ENCODE results near the gene MEX3A.

The MEX3A gene

GRCh38 chr1:156103521-156103947 is 21.3 kb upstream of the MEX3A start:
- no peaks in the 10 kb centered on the region for H3K9me3 ChIP-seq (ENCODE audit: severe bottlenecking)
- no peak for TF ChIP-seq CTCF (IDR thresholded peaks at IDR 0.05; ENCODE audit: low read depth, low read length)
- H3K36me3 ChIP-seq, result 0 out of 2 replicates have a peak, but pooled peaks cover 3% of the 10 kb centered on the region
- no peak for DNase-seq
- H3K27me3 ChIP-seq (ENCODE audit: insufficient read depth, low read depth, severe bottlenecking), result no peaks in the 10 kb centered on the region
- no peak overlapping the region for H3K4me3 ChIP-seq (ENCODE audit: low read depth, low read length)
- H3K27ac ChIP-seq, result no peak overlapping the region

GRCh38 chr1:156102633-156103511 is 20.6 kb upstream of the MEX3A start:
- TF ChIP-seq CTCF (IDR thresholded peaks at IDR 0.05; ENCODE audit: low read depth, low read length), result no peak
- no peaks in the 10 kb centered on the region for H3K27me3 ChIP-seq (ENCODE audit: insufficient read depth, low read depth, severe bottlenecking)
- H3K27ac ChIP-seq, result no peak overlapping the region
- no peak overlapping the region for H3K4me3 ChIP-seq (ENCODE audit: low read depth, low read length)
- DNase-seq, result no peak
- H3K36me3 ChIP-seq, result 0 out of 2 replicates have a peak, but pooled peaks cover 3% of the 10 kb centered on the region
- no peaks in the 10 kb centered on the region for H3K9me3 ChIP-seq (ENCODE audit: severe bottlenecking)

- Histone ChIP-seq H3K9me3 (ENCODE audit: severe bottlenecking) (no peaks in the 10 kb centered on the region), H3K4me3 (ENCODE audit: low read depth, low read length) (no peak overlapping the region), H3K27me3 (ENCODE audit: insufficient read depth, low read depth, severe bottlenecking) (no peaks in the 10 kb centered on the region), H3K36me3 (peaks cover 6% of the 10 kb centered on the region; the same call in 1 of the 2 replicates), H3K27ac (no peak overlapping the region)
- TF ChIP-seq CTCF (IDR thresholded peaks at IDR 0.05; ENCODE audit: low read depth, low read length), result no peak
- no peak for DNase-seq
These were observed 19.6 kb upstream of the MEX3A start for GRCh38 chr1:156101880-156102279.

- no peaks in the 10 kb centered on the region for H3K27me3 ChIP-seq (ENCODE audit: insufficient read depth, low read depth, severe bottlenecking)
- H3K9me3 ChIP-seq (ENCODE audit: severe bottlenecking), result no peaks in the 10 kb centered on the region
- DNase-seq, result no peak
- H3K4me3 ChIP-seq (ENCODE audit: low read depth, low read length), result no peak overlapping the region
- TF ChIP-seq CTCF (IDR thresholded peaks at IDR 0.05; ENCODE audit: low read depth, low read length), result no peak
- no peak overlapping the region for H3K27ac ChIP-seq
- H3K36me3 ChIP-seq, result peaks cover 17% of the 10 kb centered on the region
These were observed 18.1 kb upstream of the MEX3A start for GRCh38 chr1:156100205-156100995.

GRCh38 chr1:156099282-156099681 is 17.0 kb upstream of the MEX3A start:
- no peaks in the 10 kb centered on the region for H3K27me3 ChIP-seq (ENCODE audit: insufficient read depth, low read depth, severe bottlenecking)
- no peak overlapping the region for H3K27ac ChIP-seq
- H3K4me3 ChIP-seq (ENCODE audit: low read depth, low read length), result no peak overlapping the region
- no peak for DNase-seq
- H3K36me3 ChIP-seq, result peaks cover 21% of the 10 kb centered on the region
- TF ChIP-seq CTCF (IDR thresholded peaks at IDR 0.05; ENCODE audit: low read depth, low read length), result no peak
- no peaks in the 10 kb centered on the region for H3K9me3 ChIP-seq (ENCODE audit: severe bottlenecking)

All from WERI-Rb-1 (cell line).